HepG2 (cell line): ENCODE results near the gene SHISA9.

Source experiments
- CTCF ChIP-seq: sonication (generic); formaldehyde crosslinking; IDR thresholded peaks from 2 replicates; pipeline ENCODE4 v1.5.0; 2020; ENCODE audit warnings: mild to moderate bottlenecking, missing genetic modification reagents, moderate library complexity
- ESRRA ChIP-seq: sonication (generic); formaldehyde crosslinking; IDR thresholded peaks from 2 replicates; pipeline ENCODE4 v1.5.1; 2020; ENCODE audit warnings: mild to moderate bottlenecking, low read depth, missing genetic modification reagents
- ETV6 ChIP-seq: sonication (generic); formaldehyde crosslinking; conservative IDR thresholded peaks from 2 replicates; pipeline ENCODE4 v1.4.0; 2020; ENCODE audit warnings: missing genetic modification reagents
- EZH2 ChIP-seq: conservative IDR thresholded peaks from 2 replicates; pipeline ENCODE4 v1.6.1; 2012; ENCODE audit warnings: mild to moderate bottlenecking, low read depth, low read length, moderate library complexity
- MBNL3 ChIP-seq: fragments of 250-450 bp; sonication (Bioruptor Pico); conservative IDR thresholded peaks from 2 replicates; pipeline ENCODE4 v1.8.0; 2022; ENCODE audit warnings: mild to moderate bottlenecking, inconsistent platforms
- POLR2AphosphoS5 ChIP-seq: IDR thresholded peaks from 2 replicates; pipeline ENCODE4 v1.6.1; 2012; ENCODE audit warnings: low read depth, low read length
- RAD21 ChIP-seq: fragments of 450-650 bp; formaldehyde crosslinking; IDR thresholded peaks from 2 replicates; pipeline ENCODE4 v1.5.0; 2020; ENCODE audit warnings: mild to moderate bottlenecking
- RAD51 ChIP-seq: fragments of 450-650 bp; IDR thresholded peaks from 2 replicates; pipeline ENCODE4 v1.6.1; 2016; ENCODE audit warnings: borderline replicate concordance
- SRF ChIP-seq: IDR thresholded peaks from 2 replicates; pipeline ENCODE4 v1.6.1; 2011; ENCODE audit warnings: mild to moderate bottlenecking, low read depth, low read length, moderate library complexity
- ZNF253 ChIP-seq: sonication (generic); formaldehyde crosslinking; IDR thresholded peaks from 2 replicates; pipeline ENCODE4 v1.8.0; 2022; ENCODE audit warnings: mild to moderate bottlenecking, missing genetic modification reagents, borderline replicate concordance
- ZNF260 ChIP-seq: sonication (generic); formaldehyde crosslinking; IDR thresholded peaks from 2 replicates; pipeline ENCODE4 v1.4.0; 2020; ENCODE audit warnings: missing genetic modification reagents, low read depth, mild to moderate bottlenecking, borderline replicate concordance
- ZNF646 ChIP-seq: sonication (generic); formaldehyde crosslinking; IDR thresholded peaks from 2 replicates; pipeline ENCODE4 v1.9.0; 2021; ENCODE audit warnings: mild to moderate bottlenecking, missing genetic modification reagents
- TF ChIP-seq, protein P1 (sequence below): sonication (generic); formaldehyde crosslinking; IDR thresholded peaks from 2 replicates; pipeline ENCODE4 v1.5.0; 2020; ENCODE audit warnings: mild to moderate bottlenecking, missing genetic modification reagents, borderline replicate concordance

- TF ChIP-seq CTCF (CRISPR knock-in tag) (no peak), EZH2 (no peak), ESRRA (CRISPR knock-in tag) (no peak), RAD51 (peak; percentile 75), SRF (no peak), MBNL3 (no peak), RAD21 (CRISPR knock-in tag) (no peak), POLR2AphosphoS5 (no peak), ZNF646 (CRISPR knock-in tag) (no peak), ZNF260 (CRISPR knock-in tag) (no peak), ZNF253 (CRISPR knock-in tag) (no peak), ETV6 (no peak)
- TF ChIP-seq, protein P1, sequence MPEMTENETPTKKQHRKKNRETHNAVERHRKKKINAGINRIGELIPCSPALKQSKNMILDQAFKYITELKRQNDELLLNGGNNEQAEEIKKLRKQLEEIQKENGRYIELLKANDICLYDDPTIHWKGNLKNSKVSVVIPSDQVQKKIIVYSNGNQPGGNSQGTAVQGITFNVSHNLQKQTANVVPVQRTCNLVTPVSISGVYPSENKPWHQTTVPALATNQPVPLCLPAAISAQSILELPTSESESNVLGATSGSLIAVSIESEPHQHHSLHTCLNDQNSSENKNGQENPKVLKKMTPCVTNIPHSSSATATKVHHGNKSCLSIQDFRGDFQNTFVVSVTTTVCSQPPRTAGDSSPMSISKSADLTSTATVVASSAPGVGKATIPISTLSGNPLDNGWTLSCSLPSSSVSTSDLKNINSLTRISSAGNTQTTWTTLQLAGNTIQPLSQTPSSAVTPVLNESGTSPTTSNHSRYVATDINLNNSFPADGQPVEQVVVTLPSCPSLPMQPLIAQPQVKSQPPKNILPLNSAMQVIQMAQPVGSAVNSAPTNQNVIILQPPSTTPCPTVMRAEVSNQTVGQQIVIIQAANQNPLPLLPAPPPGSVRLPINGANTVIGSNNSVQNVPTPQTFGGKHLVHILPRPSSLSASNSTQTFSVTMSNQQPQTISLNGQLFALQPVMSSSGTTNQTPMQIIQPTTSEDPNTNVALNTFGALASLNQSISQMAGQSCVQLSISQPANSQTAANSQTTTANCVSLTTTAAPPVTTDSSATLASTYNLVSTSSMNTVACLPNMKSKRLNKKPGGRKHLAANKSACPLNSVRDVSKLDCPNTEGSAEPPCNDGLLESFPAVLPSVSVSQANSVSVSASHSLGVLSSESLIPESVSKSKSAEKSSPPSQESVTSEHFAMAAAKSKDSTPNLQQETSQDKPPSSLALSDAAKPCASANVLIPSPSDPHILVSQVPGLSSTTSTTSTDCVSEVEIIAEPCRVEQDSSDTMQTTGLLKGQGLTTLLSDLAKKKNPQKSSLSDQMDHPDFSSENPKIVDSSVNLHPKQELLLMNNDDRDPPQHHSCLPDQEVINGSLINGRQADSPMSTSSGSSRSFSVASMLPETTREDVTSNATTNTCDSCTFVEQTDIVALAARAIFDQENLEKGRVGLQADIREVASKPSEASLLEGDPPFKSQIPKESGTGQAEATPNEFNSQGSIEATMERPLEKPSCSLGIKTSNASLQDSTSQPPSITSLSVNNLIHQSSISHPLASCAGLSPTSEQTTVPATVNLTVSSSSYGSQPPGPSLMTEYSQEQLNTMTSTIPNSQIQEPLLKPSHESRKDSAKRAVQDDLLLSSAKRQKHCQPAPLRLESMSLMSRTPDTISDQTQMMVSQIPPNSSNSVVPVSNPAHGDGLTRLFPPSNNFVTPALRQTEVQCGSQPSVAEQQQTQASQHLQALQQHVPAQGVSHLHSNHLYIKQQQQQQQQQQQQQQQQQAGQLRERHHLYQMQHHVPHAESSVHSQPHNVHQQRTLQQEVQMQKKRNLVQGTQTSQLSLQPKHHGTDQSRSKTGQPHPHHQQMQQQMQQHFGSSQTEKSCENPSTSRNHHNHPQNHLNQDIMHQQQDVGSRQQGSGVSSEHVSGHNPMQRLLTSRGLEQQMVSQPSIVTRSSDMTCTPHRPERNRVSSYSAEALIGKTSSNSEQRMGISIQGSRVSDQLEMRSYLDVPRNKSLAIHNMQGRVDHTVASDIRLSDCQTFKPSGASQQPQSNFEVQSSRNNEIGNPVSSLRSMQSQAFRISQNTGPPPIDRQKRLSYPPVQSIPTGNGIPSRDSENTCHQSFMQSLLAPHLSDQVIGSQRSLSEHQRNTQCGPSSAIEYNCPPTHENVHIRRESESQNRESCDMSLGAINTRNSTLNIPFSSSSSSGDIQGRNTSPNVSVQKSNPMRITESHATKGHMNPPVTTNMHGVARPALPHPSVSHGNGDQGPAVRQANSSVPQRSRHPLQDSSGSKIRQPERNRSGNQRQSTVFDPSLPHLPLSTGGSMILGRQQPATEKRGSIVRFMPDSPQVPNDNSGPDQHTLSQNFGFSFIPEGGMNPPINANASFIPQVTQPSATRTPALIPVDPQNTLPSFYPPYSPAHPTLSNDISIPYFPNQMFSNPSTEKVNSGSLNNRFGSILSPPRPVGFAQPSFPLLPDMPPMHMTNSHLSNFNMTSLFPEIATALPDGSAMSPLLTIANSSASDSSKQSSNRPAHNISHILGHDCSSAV = no peak
Measured at GRCh38 chr16:13165024-13165423, 263.6 kb downstream of the SHISA9 start.
